Loucy (cell line): ENCODE measurements around the gene RAB26.

ENCODE experiments used
- EZH2phosphoT487 ChIP-seq: fragments of 200-600 bp; IDR thresholded peaks from 2 replicates; pipeline ENCODE4 v1.6.1; 2018; ENCODE audit warnings: antibody characterized with exemption, mild to moderate bottlenecking, moderate library complexity, borderline replicate concordance
- TF ChIP-seq, protein P1 (sequence below): fragments of 200-600 bp; sonication (generic); conservative IDR thresholded peaks from 2 replicates; pipeline ENCODE4 v1.5.1; 2014; ENCODE audit warnings: mild to moderate bottlenecking, antibody characterized with exemption, low read length

DNA sequence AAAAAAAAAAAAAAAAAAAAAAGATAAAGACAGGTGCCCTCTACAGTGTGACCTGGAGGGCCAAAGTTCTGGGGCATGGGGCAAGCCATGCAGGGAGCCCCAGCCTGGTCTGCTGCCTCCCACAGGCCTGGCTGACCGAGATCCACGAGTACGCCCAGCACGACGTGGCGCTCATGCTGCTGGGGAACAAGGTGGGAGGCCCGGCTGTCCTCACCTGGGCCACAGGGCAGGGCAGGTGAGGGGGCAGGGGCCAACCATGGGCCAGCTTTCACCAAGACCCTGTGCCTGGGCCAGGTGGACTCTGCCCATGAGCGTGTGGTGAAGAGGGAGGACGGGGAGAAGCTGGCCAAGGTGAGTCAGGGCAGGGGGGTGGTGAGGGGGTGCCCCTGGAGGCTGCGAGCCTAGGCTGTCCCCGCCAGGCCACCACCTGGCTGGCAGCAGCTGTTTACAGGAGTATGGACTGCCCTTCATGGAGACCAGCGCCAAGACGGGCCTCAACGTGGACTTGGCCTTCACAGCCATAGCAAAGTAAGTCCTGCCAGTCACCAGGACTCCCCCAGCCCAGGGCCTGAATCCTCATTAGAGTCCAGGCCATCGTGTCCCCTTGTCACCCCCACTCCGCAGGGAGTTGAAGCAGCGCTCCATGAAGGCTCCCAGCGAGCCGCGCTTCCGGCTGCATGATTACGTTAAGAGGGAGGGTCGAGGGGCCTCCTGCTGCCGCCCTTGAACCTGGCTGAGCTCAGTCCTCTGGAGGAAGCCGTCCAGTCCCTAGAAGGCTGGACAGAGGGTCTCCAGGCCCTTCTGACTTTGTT is 4.5 kb downstream of the RAB26 start:
- TF ChIP-seq, protein P1, sequence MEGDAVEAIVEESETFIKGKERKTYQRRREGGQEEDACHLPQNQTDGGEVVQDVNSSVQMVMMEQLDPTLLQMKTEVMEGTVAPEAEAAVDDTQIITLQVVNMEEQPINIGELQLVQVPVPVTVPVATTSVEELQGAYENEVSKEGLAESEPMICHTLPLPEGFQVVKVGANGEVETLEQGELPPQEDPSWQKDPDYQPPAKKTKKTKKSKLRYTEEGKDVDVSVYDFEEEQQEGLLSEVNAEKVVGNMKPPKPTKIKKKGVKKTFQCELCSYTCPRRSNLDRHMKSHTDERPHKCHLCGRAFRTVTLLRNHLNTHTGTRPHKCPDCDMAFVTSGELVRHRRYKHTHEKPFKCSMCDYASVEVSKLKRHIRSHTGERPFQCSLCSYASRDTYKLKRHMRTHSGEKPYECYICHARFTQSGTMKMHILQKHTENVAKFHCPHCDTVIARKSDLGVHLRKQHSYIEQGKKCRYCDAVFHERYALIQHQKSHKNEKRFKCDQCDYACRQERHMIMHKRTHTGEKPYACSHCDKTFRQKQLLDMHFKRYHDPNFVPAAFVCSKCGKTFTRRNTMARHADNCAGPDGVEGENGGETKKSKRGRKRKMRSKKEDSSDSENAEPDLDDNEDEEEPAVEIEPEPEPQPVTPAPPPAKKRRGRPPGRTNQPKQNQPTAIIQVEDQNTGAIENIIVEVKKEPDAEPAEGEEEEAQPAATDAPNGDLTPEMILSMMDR, result no peak
- TF ChIP-seq EZH2phosphoT487, result no peak
